NCI-H1694 (cell line): ENCODE data around the gene AKIRIN2.

Source experiments
- DNase-seq: peaks from one replicate; lab custom pipeline; 2025; lab: John Stamatoyannopoulos, UW

AKIRIN2 gene

DNA sequence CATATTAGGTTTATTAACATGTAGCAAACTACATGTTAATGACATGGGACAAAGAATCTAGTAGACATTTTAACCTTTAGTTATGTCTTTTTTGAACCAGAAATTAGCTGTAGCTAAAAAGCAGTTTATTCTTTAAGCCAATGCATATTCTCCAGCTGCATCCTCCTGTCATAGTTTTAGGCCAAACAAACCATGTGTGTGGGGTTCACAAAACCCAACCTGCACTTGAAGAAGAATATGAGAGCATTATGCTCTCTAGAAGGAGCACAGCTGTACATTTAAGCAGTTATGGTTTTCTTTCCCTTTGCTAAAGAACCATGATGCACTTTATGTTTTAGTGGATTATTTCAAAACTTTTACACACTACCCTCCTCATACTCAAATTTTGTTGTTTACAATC is 46.2 kb downstream of the AKIRIN2 start:
- DNase-seq, result no peak

DNA sequence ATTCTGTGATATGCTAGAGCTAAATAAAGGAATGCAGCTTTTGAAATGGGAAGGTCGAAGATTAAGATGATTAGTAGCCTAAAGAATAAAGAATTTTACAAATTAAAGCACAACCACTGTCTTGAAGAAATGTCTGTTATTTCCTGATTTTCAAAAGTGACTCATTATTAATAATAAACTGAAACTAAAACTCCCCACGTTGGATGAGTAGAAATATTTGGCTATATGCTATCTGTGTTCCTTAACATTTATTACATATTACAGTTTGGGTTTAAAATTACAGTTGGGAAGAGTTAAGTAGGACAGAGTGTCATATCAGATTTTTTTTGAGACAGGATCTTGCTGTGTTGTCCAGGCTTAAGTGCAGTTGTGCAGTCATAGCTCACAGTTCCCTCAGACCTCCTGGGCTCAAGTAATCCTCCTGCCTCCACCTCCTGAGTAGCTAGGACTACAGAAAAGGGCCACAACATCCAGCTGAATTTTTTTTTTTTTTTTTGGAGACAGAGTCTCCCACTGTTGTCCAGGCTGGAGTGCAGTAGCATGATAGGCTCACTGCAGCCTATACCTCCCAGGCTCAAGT is 47.1 kb downstream of the AKIRIN2 start:
- DNase-seq, result no peak

DNA sequence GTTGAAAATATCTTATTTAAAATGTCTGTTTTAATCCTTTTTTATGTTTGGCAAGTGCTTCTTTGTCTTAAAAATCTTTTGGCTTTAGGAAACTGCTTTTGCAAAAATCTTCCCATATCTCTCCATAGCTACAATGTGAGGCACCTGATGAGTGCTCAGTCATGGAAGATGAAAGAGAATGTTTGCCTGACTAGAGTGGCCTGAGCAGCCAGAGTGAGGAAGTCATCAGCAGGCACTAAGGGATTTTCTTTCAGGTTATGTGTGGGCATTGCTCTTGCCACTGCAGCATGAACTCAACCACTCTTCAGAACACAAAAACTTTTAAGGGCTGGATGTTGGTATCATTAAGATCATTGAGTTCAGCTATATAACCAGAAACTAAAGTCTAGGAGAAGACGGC is 47.9 kb downstream of the AKIRIN2 start:
- DNase-seq, result no peak

DNA sequence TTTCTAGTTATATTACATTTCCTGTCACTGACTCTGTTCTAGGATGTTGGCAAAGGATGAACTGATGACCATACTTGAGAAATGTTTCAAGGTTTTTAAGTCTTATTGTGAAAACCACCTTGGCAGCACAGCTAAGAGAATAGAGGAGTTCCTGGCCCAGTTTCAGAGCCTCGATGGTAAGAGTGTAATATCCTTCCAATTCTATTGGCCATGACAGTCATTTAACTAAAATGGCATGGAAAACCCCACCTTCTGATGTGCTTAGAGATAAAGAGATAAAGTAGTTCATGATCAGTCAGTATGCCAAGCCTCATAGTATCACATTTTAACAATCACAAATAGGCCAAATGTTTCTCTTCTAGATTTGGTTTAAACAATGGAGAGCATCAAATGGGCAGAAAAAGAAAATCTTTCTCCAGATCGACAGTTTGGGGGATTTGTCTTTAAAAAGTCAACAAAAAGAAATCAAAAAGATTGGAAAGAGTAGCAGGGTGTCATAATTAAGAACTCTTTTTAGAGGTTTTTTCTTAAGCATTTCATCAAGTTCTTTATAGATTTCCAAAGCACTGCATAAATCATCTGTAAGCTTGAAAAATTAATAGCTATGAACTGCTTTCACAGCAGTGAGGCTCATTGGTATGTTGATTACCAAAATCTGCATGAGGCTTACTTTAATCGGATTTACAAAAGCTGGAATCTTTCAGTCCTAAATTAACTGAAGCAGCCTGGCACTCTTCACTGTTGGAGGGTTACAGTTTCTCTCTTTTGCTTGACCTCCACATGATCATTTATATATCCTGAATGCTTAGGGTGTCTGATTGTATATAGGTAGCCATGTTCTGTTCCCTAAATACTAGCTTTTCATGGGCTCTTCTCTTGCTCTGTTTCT is 48.7 kb downstream of the AKIRIN2 start:
- no peak for DNase-seq

DNA sequence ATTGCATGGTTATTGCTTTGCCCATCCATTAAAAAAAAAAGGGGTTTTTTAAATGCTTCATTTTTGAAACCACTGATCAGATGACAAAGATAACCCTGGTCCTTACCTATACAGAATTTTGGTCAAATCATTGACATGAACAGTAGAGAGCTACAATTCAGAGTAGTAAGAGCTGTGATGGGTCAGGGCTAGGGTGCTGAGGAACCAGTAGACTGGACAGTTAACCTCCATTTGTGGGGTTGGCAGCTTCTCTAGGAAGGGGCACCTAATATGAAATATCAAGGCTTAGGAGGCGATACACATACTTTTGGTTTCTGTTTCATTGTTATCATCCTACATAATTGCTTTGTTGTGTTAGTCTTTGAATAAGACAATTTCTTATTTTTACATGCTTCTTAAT is 57.0 kb downstream of the AKIRIN2 start:
- no peak for DNase-seq

DNA sequence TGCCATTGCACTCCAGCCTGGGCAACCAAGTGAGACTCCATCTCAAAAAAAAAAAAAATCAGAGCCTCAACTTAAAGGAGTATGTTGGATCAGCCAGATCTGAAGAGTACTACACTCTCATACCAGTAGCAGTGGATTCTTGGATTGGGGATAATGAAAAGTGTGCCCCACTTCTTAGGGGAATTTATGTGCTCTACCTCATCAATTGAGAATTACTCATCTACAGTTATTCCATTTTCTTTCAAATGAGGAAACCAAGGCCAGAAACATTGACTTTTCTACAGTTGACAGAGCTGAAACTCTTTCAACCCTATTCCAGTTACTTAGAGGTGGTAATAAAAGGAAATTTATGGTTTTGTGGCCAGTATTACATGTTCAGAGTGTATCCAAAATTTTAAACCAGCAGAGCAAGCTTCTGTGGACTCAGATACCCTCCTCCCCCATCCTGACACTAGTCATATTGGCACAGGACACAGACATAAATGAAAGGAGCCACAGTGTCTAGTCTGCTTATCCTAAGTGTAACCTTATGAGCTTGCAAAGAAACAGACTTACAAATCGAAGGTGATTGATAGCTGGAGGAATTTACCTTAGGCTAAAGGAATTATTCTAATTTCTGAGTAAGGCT is 60.9 kb downstream of the AKIRIN2 start:
- no peak for DNase-seq

DNA sequence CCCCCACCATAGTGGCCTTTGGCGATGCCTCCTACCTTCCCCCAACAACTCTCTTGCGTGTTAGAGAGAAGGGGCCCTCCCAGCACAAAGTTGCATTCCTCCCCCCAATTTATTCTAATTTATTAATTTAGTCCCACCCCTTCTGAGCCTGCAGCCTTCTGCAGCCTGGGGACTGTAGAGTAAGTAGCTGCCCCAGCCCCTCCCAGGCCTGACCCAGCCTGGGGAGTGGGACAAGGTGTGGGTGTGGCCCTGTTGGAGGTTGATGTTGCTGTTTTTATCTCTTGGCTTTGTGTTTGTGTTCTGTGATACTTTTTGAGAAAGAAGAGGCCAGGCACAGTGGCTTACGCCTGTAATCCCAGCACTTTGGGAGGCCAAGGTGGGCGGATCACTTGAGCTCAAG is 62.7 kb downstream of the AKIRIN2 start:
- no peak for DNase-seq

DNA sequence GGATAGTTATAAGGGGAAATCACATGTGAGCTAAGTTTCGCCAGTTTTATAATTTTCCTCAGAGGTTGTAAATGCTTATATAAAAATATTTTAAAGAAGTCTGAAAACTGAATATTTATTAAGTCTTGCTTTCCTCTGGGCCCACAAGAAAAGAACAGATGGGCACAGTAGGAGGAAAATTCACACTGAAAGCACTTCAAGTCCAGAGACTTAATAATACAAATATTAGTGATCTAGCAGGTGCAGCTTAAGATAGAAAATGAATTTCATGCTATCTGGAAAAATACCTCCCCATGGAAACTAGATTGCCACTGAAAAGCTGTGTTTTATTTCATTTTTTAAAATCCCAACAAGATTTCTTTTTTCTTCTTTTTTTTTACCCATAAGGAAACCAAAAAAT is 64.9 kb downstream of the AKIRIN2 start:
- no peak for DNase-seq

DNA sequence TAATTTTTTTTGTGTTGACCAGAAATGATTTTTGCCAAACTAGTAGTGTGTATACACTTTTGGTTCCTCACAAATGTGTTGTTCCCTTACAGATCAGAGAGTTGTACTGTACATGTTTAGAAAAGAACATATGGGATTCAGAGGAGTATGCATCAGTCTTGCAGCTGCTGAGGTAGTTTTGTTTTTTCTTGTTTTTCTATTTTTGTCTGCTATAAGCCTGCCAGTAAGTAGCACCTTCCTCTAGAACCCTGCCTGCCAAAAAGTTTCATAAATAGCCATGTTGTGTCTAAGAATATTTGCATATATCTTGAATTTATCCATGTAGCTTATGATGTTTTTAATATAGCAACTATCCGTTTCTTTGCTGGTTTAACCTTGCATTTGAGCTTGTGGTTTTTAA is 65.7 kb downstream of the AKIRIN2 start:
- no peak for DNase-seq

DNA sequence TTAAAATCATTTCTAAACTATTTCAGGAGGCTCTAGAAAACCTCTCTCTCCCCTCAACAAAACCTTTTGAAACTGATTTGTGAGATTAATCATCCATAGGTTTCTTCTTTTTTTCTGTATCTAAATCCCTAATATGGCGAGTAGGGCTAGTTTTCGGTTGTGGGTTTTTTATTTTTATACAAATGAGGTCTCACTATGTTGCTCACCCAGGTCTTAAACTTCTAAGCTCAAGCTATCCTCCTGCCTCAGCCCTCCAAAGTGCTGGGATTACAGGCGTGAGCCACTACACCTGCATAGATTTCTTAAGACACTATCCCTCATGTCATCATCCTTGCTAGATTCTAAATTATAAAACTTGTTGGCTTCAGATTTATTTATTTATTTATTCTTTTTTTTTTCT is 68.2 kb downstream of the AKIRIN2 start:
- DNase-seq, result no peak

DNA sequence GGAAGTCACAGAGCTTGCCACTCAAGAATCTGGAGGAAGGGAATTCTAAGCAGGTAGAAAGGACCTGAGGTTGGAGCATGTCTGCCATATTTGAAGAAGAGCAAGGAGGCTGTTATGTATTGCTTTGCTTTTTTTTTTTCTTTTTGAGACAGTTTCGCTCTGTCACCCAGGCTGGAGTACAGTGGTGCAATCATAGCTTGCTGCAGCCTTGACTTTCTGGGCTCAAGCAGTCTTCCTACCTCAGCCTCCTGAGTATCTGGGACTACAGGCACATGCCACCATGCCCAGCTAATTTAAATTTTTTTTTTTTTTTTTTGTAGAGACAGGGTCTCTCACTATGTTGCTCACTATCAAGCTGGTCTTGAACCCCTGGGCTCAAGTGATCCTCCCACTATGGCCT is 71.3 kb downstream of the AKIRIN2 start:
- DNase-seq, result no peak

DNA sequence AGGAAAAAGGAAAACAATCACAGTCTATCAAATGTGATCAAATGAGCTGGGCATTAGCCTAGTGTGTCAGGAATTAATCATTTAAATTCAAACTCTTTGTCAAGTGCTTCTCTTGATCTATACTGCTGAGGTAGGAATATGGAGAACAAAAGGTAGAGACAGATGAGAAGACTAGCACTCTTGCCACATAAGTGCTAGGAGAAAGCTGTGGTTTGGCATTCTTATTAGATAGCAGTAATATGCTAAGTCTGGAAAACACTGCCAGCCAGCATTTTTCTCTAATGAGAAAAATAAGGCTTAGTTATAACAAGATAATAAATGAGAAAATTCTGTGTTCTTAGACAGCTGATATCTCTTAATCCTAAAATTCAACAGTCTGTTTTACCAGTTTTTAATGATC is 73.2 kb downstream of the AKIRIN2 start:
- no peak for DNase-seq

DNA sequence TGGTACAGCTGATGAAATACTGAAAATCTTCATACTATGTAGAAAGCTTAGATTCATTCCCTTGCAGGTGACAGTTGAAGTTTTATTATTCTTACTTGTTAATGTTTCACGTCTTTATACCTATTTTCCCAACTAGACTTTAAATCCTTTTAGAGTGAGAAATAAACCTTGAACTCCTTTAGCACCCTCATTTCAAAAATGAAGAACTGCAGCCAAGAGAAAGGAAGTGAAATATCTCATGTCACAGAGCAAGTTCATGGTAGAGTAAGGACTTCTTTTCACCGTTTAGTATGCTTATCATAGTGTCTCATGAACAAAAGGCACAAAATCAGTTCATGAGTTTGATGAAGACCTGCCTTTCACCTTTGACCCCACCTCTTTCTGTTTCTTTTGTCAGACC is 73.6 kb downstream of the AKIRIN2 start:
- DNase-seq, result no peak
